ENCODE data around the gene QSOX2. TPM values are rescaled to one million over a fixed set of nuclear protein-coding genes. Genes with fewer than 3 reads are reported as not detected.

Gene QSOX2
- total RNA-seq, 1 experiment from 2014 or later: 40.0 TPM

DNA sequence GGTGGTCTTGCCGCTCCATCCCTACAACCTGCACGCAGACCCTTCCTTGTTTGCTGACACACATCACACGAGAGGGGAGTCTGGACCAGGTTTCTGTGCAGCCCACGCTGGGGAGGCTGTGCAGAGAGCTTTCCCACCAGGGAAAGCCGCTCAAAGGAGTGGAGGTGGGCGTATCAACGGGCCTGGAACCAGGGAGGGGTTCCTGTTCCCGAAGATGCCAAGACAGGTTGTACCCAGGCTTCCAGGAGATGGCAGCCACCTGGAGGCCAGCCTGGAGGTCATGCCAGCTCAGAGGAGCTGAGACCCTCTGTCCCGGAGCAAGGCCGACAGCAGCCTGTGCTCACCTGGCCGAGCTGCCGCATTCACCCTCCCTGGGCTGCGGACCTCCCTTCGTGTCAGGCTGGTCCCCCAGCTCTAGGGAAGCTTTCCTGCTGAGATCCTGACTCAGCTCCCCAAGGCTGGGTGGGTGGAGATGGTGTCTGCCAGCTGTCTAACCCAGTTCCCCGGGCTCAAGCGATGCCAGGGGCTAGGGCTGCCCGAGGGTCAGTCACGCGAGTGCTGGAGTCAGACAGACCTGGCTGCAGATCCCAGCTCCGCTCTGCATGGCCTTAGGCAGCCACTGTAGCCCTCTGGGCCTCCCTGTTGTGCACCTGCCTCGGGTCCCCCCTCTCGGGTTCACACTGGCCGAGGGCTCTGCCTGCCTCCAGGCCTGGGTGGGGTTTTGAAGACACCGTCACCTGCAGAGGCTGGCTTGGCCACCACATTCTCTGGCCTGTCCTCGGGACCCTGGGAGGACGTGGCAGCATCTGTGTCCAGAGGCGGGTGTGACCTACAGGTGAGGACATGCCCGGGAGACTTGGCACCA lies 28.5 kb upstream of the QSOX2 start:
- no TSS peak for BruUV-seq (replicated peaks)
- ChIA-PET POLR2A (no interaction called here), CTCF (interaction anchor here (0.6 kb wide), 1 partner anchor 136 kb away, joined by 3 read pairs; no protein-coding TSS in a partner anchor)
- ATAC-seq: no peak
- TF ChIP-seq, protein P1, sequence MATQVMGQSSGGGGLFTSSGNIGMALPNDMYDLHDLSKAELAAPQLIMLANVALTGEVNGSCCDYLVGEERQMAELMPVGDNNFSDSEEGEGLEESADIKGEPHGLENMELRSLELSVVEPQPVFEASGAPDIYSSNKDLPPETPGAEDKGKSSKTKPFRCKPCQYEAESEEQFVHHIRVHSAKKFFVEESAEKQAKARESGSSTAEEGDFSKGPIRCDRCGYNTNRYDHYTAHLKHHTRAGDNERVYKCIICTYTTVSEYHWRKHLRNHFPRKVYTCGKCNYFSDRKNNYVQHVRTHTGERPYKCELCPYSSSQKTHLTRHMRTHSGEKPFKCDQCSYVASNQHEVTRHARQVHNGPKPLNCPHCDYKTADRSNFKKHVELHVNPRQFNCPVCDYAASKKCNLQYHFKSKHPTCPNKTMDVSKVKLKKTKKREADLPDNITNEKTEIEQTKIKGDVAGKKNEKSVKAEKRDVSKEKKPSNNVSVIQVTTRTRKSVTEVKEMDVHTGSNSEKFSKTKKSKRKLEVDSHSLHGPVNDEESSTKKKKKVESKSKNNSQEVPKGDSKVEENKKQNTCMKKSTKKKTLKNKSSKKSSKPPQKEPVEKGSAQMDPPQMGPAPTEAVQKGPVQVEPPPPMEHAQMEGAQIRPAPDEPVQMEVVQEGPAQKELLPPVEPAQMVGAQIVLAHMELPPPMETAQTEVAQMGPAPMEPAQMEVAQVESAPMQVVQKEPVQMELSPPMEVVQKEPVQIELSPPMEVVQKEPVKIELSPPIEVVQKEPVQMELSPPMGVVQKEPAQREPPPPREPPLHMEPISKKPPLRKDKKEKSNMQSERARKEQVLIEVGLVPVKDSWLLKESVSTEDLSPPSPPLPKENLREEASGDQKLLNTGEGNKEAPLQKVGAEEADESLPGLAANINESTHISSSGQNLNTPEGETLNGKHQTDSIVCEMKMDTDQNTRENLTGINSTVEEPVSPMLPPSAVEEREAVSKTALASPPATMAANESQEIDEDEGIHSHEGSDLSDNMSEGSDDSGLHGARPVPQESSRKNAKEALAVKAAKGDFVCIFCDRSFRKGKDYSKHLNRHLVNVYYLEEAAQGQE (IDR thresholded peaks at IDR 0.05; ENCODE audit: insufficient read depth in 1 of 2, low read depth in 2 of 2, low read length in 1 of 2): no peak
- TF ChIP-seq, protein P2, sequence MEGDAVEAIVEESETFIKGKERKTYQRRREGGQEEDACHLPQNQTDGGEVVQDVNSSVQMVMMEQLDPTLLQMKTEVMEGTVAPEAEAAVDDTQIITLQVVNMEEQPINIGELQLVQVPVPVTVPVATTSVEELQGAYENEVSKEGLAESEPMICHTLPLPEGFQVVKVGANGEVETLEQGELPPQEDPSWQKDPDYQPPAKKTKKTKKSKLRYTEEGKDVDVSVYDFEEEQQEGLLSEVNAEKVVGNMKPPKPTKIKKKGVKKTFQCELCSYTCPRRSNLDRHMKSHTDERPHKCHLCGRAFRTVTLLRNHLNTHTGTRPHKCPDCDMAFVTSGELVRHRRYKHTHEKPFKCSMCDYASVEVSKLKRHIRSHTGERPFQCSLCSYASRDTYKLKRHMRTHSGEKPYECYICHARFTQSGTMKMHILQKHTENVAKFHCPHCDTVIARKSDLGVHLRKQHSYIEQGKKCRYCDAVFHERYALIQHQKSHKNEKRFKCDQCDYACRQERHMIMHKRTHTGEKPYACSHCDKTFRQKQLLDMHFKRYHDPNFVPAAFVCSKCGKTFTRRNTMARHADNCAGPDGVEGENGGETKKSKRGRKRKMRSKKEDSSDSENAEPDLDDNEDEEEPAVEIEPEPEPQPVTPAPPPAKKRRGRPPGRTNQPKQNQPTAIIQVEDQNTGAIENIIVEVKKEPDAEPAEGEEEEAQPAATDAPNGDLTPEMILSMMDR (IDR thresholded peaks at IDR 0.05): no peak
- TF ChIP-seq SIN3A (IDR thresholded peaks at IDR 0.05; ENCODE audit: borderline replicate concordance, insufficient read depth, low read depth, low read length): no peak
- no peak for TF ChIP-seq POLR2AphosphoS5 (IDR thresholded peaks at IDR 0.05; ENCODE audit: low read depth, low read length)
- TF ChIP-seq TCF7L2 (IDR thresholded peaks at IDR 0.05; ENCODE audit: low read depth, low read length): no peak
- Histone ChIP-seq H3K9me3 (ENCODE audit: control insufficient read depth, insufficient read depth, low read depth, low read length) (no peaks in the 10 kb centered on the region), H3K27me3 (ENCODE audit: control insufficient read depth, insufficient read depth, low read length) (no peaks in the 10 kb centered on the region), H3K36me3 (ENCODE audit: control insufficient read depth, insufficient read depth, low read length) (no peaks in the 10 kb centered on the region), H3K27ac (ENCODE audit: low read length) (no peak overlapping the region), H3K4me1 (ENCODE audit: control insufficient read depth, insufficient read depth, low read length) (no peaks in the 10 kb centered on the region), H3K4me3 (ENCODE audit: low read depth in 2 of 2, low read length in 2 of 2) (no peak overlapping the region)
- no peak for DNase-seq (ENCODE audit: low read depth, low spot score)
- in situ Hi-C loops (cut with HindIII; ENCODE audit: low pct_unique_long_range_greater_than_20kb, low sequenced_read_pairs): no loop called here
- intact Hi-C loops (cut with micrococcal nuclease; ENCODE audit: unreplicated experiment): no loop called here

DNA sequence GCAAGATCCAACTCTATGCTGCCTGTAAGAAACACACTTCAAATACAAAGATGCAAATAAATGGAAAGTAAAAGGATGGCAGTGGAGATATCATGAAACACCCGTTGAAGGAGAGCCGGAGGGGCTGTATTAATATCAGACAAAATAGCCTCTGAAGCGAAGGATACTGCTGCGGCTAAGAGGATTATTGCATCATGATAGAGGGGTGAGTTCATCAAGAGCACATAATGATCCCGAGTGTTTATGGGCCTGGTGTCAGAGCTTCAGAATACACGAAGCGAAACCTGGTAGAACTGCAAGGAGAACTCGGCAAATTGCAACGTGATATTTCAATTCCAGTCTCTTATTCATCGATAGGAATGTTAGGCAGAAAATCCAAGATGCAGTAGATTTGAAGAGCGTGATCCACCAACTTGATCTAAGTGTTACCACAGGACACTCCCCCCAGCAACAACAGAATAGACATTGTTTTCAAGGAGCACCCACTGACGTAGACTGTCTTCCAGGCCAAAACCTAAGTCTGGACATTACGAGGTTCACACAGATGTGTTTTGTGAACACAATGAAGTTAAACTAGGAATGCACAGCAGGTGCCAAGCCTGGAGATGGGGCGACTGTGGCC lies 27.7 kb upstream of the QSOX2 start:
- Histone ChIP-seq H3K27ac (ENCODE audit: low read length) (no peak overlapping the region), H3K4me1 (ENCODE audit: control insufficient read depth, insufficient read depth, low read length) (no peaks in the 10 kb centered on the region; the same call in 1 of the 2 replicates), H3K36me3 (ENCODE audit: control insufficient read depth, insufficient read depth, low read length) (no peaks in the 10 kb centered on the region), H3K27me3 (ENCODE audit: control insufficient read depth, insufficient read depth, low read length) (no peaks in the 10 kb centered on the region), H3K4me3 (ENCODE audit: low read depth in 2 of 2, low read length in 2 of 2) (no peak overlapping the region), H3K9me3 (ENCODE audit: control insufficient read depth, insufficient read depth, low read depth, low read length) (no peaks in the 10 kb centered on the region)
- in situ Hi-C loops (cut with HindIII; ENCODE audit: low pct_unique_long_range_greater_than_20kb, low sequenced_read_pairs): no loop called here
- intact Hi-C loops (cut with micrococcal nuclease; ENCODE audit: unreplicated experiment): no loop called here
- no TSS peak for BruUV-seq (replicated peaks)
- TF ChIP-seq POLR2AphosphoS5 (IDR thresholded peaks at IDR 0.05; ENCODE audit: low read depth, low read length): no peak
- no peak for TF ChIP-seq TCF7L2 (IDR thresholded peaks at IDR 0.05; ENCODE audit: low read depth, low read length)
- TF ChIP-seq, protein P1 (IDR thresholded peaks at IDR 0.05; ENCODE audit: insufficient read depth in 1 of 2, low read depth in 2 of 2, low read length in 1 of 2): no peak
- CTCF ChIA-PET: no interaction called here
- ATAC-seq: no peak
- DNase-seq (ENCODE audit: low read depth, low spot score): no peak
- POLR2A ChIA-PET: no interaction called here

Measured in Panc1 (cell line).